Gastrocnemius medialis (tissue), 4 donors: ENCODE data around the gene SSTR4. TPM values are rescaled to one million over a fixed set of nuclear protein-coding genes. Genes with fewer than 3 reads are reported as not detected.

Source experiments
- ATAC-seq, 2 donors: fragments of 150-250 bp; one replicate each; pipeline ENCODE4 v1.9.1; 2016
- DNase-seq, 2 donors: peaks; one replicate each; pipeline ENCODE4 v3.0.0-alpha.2; 2019
- H3K27ac ChIP-seq, 4 donors: fragments of 200-600 bp; sonication (generic); 1 replicate in 1 of 4; 2 replicates in 3 of 4; pipeline ENCODE4 v1.5.1; 2016 to 2018; ENCODE audit warnings: mild to moderate bottlenecking in 2 of 4, moderate library complexity in 1 of 4
- H3K27me3 ChIP-seq, 3 donors: fragments of 200-600 bp; sonication (generic) in 2 of 3; 1 replicate in 1 of 3; 2 replicates in 2 of 3; pipeline versions ENCODE4 v1.5.1 to v1.6.0; 2016 to 2019; ENCODE audit warnings: mild to moderate bottlenecking in 1 of 3, moderate library complexity in 1 of 3
- H3K36me3 ChIP-seq, 2 donors: fragments of 200-600 bp; sonication (generic) in 1 of 2; one replicate each; pipeline ENCODE4 v1.5.1; 2017 to 2018
- H3K4me1 ChIP-seq, 2 donors: fragments of 200-600 bp; sonication (generic) in 1 of 2; one replicate each; pipeline ENCODE4 v1.5.1; 2016 to 2017; ENCODE audit warnings: mild to moderate bottlenecking in 2 of 2
- H3K4me3 ChIP-seq, 4 donors: fragments of 200-600 bp; sonication (generic) in 3 of 4; 1 replicate in 1 of 4; 2 replicates in 3 of 4; pipeline ENCODE4 v1.5.1; 2016 to 2019; ENCODE audit warnings: mild to moderate bottlenecking in 2 of 4
- H3K9me3 ChIP-seq, 3 donors: fragments of 200-600 bp; sonication (generic) in 2 of 3; 1 replicate in 1 of 3; 2 replicates in 2 of 3; pipeline ENCODE4 v1.5.1; 2016 to 2019
- CTCF ChIP-seq, 5 experiments: fragments of 450-650 bp in 3 of 5; fragments of 200-600 bp in 2 of 5; sonication (generic) in 2 of 5; IDR thresholded peaks in 4 of 5; conservative IDR thresholded peaks in 1 of 5; 1 replicate in 4 of 5; 2 replicates in 1 of 5; pipeline ENCODE4 v1.5.1; 2016 to 2019; ENCODE audit warnings: antibody characterized with exemption in 5 of 5, mild to moderate bottlenecking in 3 of 5, moderate library complexity in 3 of 5
- POLR2A ChIP-seq, 2 donors: fragments of 450-650 bp; IDR thresholded peaks; one replicate each; pipeline ENCODE4 v1.6.1; 2017; ENCODE audit warnings: antibody characterized with exemption in 2 of 2, mild to moderate bottlenecking in 2 of 2, moderate library complexity in 2 of 2
- in situ Hi-C, 4 donors: fragments of 200-750 bp; cut with MboI; loops; one replicate each; pipeline versions ENCODE4 v1.15.0 to v1.8.0; 2017; ENCODE audit warnings: low sequenced_read_pairs in 4 of 4
- intact Hi-C: fragments of 100-400 bp; cut with DNase I; formaldehyde crosslinking; loops from one replicate; pipeline ENCODE4 v1.15.1; 2023; ENCODE audit warnings: low total_unique reads
- total RNA-seq, 4 donors: library from RNA; depleted of rRNA; stranded (reverse); fragments of >200 nt; gene quantifications; one replicate each; pipeline versions ENCODE4 v1.1.0 to v1.2.3, GENCODE V29; 2016

SSTR4 gene
- total RNA-seq, 4 donors from 2014 or later = not detected

DNA sequence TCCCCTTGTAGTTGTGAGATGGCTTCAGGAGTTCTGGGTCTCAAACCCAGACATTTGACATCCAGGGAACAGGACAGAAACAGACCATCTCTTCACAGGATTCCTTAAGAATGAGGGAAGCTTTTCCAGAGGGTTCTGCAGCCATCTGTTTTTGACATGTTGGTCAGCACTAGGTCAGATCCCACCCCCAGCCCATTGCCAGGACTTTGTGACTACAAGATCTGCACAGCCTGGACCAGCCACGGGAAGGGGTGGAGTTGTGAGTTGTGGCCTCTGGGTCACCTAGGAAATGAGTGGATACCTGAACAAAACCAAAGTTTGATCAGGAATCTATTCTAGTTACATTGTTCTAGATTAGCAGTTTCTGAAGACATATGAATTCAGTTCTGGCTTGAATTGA lies 39.2 kb upstream of the SSTR4 start:
- no peaks in the 10 kb centered on the region for H3K4me1 ChIP-seq
- TF ChIP-seq POLR2A (IDR thresholded peaks at IDR 0.05) (no peak), CTCF (IDR thresholded peaks at IDR 0.05 in 4 of 5, conservative IDR thresholded peaks at IDR 0.05 in 1 of 5) (no peak)
- no peak overlapping the region for H3K4me3 ChIP-seq
- in situ Hi-C loops = loop anchor here in 1 of 4 donors (25.0 kb wide), 1 partner anchor 684 kb away; no protein-coding TSS in a partner anchor
- ATAC-seq = no peak
- intact Hi-C loops = no loop called here
- no peaks in the 10 kb centered on the region for H3K36me3 ChIP-seq
- no peaks in the 10 kb centered on the region for H3K27me3 ChIP-seq
- H3K9me3 ChIP-seq = no peaks in the 10 kb centered on the region
- DNase-seq = no peak
- H3K27ac ChIP-seq = no peak overlapping the region

DNA sequence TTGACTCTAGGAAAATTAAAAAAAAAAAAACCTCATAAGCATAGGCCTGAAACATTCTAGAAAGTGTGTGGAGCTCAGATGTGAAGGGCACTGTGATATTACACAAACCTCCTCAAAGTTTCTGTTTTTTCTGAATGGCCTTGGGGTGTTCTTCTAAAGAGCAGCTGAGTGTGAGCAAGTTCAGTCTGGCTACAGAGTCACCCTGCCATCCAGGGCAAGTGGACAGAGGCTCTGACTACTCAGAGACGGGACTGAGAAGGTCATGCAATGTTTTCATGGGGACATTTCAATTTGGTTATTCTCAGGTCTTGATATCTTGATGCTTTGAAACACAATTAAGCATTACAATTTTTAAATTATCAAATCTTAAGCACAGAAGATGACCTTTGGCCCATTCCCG lies 36.6 kb upstream of the SSTR4 start:
- intact Hi-C loops = no loop called here
- Histone ChIP-seq H3K4me3 (no peak overlapping the region), H3K27ac (no peak overlapping the region), H3K27me3 (no peaks in the 10 kb centered on the region), H3K9me3 (no peaks in the 10 kb centered on the region), H3K36me3 (no peaks in the 10 kb centered on the region), H3K4me1 (no peaks in the 10 kb centered on the region)
- no peak for DNase-seq
- no peak for ATAC-seq
- TF ChIP-seq CTCF (IDR thresholded peaks at IDR 0.05 in 4 of 5, conservative IDR thresholded peaks at IDR 0.05 in 1 of 5) (no peak), POLR2A (IDR thresholded peaks at IDR 0.05) (no peak)
- in situ Hi-C loops = loop anchor here in 1 of 4 donors (25.0 kb wide), 1 partner anchor 686 kb away; no protein-coding TSS in a partner anchor

DNA sequence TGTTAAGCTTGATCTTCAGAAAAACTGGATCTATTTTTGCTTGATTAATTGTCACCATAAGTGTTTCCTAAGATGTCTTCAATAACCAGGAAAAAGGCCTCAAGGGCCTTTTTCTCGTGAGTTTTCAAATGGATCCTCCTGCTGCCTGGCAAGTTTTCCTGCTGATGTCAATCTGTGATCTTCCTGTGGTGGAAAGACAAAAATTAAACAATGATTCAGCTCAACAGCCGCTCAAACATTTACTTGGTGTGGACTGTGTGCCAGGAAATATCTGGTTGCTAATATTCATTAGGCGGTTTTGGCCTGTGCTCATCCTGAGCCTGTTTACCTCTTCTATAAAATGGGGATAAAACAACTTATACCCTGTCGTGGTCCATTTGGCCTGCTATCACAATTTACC lies 35.4 kb upstream of the SSTR4 start:
- Histone ChIP-seq H3K36me3 (no peaks in the 10 kb centered on the region), H3K4me3 (no peak overlapping the region), H3K27ac (no peak overlapping the region), H3K27me3 (no peaks in the 10 kb centered on the region), H3K4me1 (no peaks in the 10 kb centered on the region), H3K9me3 (no peaks in the 10 kb centered on the region)
- DNase-seq = no peak
- in situ Hi-C loops (loop anchor here in 1 of 4 donors (25.0 kb wide), 2 partner anchors 87 to 687 kb away; no protein-coding TSS in a partner anchor), intact Hi-C loops (loop anchor here (10.0 kb wide), 1 partner anchor 55 kb away; no protein-coding TSS in a partner anchor)
- TF ChIP-seq POLR2A (IDR thresholded peaks at IDR 0.05) = no peak
- TF ChIP-seq CTCF (IDR thresholded peaks at IDR 0.05 in 4 of 5, conservative IDR thresholded peaks at IDR 0.05 in 1 of 5) = no peak
- ATAC-seq = no peak

- Histone ChIP-seq H3K27ac (no peak overlapping the region), H3K9me3 (no peaks in the 10 kb centered on the region), H3K4me1 (no peaks in the 10 kb centered on the region), H3K4me3 (no peak overlapping the region), H3K36me3 (no peaks in the 10 kb centered on the region), H3K27me3 (no peaks in the 10 kb centered on the region)
- no peak for TF ChIP-seq CTCF (IDR thresholded peaks at IDR 0.05 in 4 of 5, conservative IDR thresholded peaks at IDR 0.05 in 1 of 5)
- TF ChIP-seq POLR2A (IDR thresholded peaks at IDR 0.05) = no peak
- in situ Hi-C loops = loop anchor here in 1 of 4 donors (25.0 kb wide), 1 partner anchor 88 kb away; no protein-coding TSS in a partner anchor
- intact Hi-C loops = loop anchor here (10.0 kb wide), 1 partner anchor 56 kb away; no protein-coding TSS in a partner anchor
- DNase-seq (no peak), ATAC-seq (no peak)
These were observed 34.7 kb upstream of the SSTR4 start for GRCh38 chr20:23000232-23000947.
